SU-DHL-6 (cell line): ENCODE measurements around the gene LKAAEAR1.

ENCODE experiments used
- H2AFZ ChIP-seq: fragments of 200-600 bp; sonication (generic); 2 replicates; pipeline ENCODE4 v1.6.1; 2014; ENCODE audit warnings: low read depth, mild to moderate bottlenecking, moderate library complexity, mixed read lengths, antibody characterized with exemption, low read length; ENCODE audit not compliant: severe bottlenecking
- H3F3A ChIP-seq: fragments of 200-600 bp; shearing (Covaris generic); 2 replicates; pipeline ENCODE4 v1.6.0; 2016; ENCODE audit warnings: antibody characterized with exemption, mild to moderate bottlenecking; ENCODE audit not compliant: insufficient read depth
- H3K27ac ChIP-seq: fragments of 200-600 bp; sonication (generic); 2 replicates; pipeline ENCODE4 v1.5.1; 2016; ENCODE audit warnings: low read depth, mild to moderate bottlenecking, low read length, moderate library complexity, mixed read lengths
- H3K27me3 ChIP-seq: fragments of 200-600 bp; sonication (generic), shearing (Covaris generic); 2 replicates; pipeline ENCODE4 v1.6.0; 2014; ENCODE audit warnings: mild to moderate bottlenecking, low read length
- H3K36me3 ChIP-seq: fragments of 200-600 bp; sonication (generic); 2 replicates; pipeline ENCODE4 v1.6.1; 2014; ENCODE audit warnings: mild to moderate bottlenecking, low read length, mixed read lengths
- H3K4me2 ChIP-seq: fragments of 300-600, 200-600 bp; shearing (Covaris generic), sonication (generic); 2 replicates; pipeline ENCODE4 v1.6.0; 2014; ENCODE audit warnings: low read length, low read depth, mild to moderate bottlenecking; ENCODE audit not compliant: poor library complexity, severe bottlenecking
- H3K4me3 ChIP-seq: fragments of 200-600 bp; sonication (generic); 2 replicates; pipeline ENCODE4 v1.5.1; 2014; ENCODE audit warnings: antibody characterized with exemption, low read length, mild to moderate bottlenecking, mixed read lengths; ENCODE audit not compliant: insufficient read depth, poor library complexity, severe bottlenecking
- H3K79me2 ChIP-seq: fragments of 200-600 bp; sonication (generic); 2 replicates; pipeline ENCODE4 v1.6.1; 2014; ENCODE audit warnings: mild to moderate bottlenecking, low read length, moderate library complexity; ENCODE audit not compliant: insufficient read depth
- H3K9ac ChIP-seq: fragments of 200-600 bp; sonication (generic); 2 replicates; pipeline ENCODE4 v1.7.0; 2014; ENCODE audit warnings: mild to moderate bottlenecking, low read length
- H3K9me2 ChIP-seq: fragments of 200-600 bp; sonication (generic); replicated peaks from 2 replicates; pipeline ENCODE4 v1.6.1; 2014; ENCODE audit warnings: low read length; ENCODE audit not compliant: insufficient read depth
- H3K9me3 ChIP-seq: fragments of 200-600 bp; sonication (generic); 2 replicates; pipeline ENCODE4 v1.6.1; 2014; ENCODE audit warnings: low read length, mixed read lengths; ENCODE audit not compliant: insufficient read depth
- H4K20me1 ChIP-seq: fragments of 200-600 bp; sonication (generic); 2 replicates; pipeline ENCODE4 v1.6.1; 2014; ENCODE audit warnings: low read depth, mild to moderate bottlenecking, antibody characterized with exemption, low read length, moderate library complexity, mixed read lengths
- CTCF ChIP-seq: fragments of 200-600 bp; sonication (generic); IDR thresholded peaks from one replicate; pipeline ENCODE4 v1.5.1; 2017; ENCODE audit warnings: antibody characterized with exemption, mild to moderate bottlenecking, low read length, moderate library complexity; ENCODE audit not compliant: insufficient read depth, poor library complexity, severe bottlenecking
- EZH2phosphoT487 ChIP-seq: fragments of 200-600 bp; sonication (generic), shearing (Covaris generic); conservative IDR thresholded peaks from 2 replicates; pipeline ENCODE4 v1.6.1; 2018; ENCODE audit warnings: mild to moderate bottlenecking, antibody characterized with exemption, low read length, moderate library complexity, mixed read lengths

Gene LKAAEAR1

GRCh38 chr20:64101731-64102621 is 17.8 kb upstream of the LKAAEAR1 start:
- Histone ChIP-seq H4K20me1 (no peaks in the 10 kb centered on the region), H3K4me3 (peak overlapping the region; percentile 31), H3F3A (no peaks in the 10 kb centered on the region), H3K9me2 (no peaks in the 10 kb centered on the region), H3K27me3 (no peaks in the 10 kb centered on the region), H3K36me3 (no peaks in the 10 kb centered on the region), H3K9ac (peak overlapping the region; percentile 19; the same call in 1 of the 2 replicates), H3K9me3 (no peaks in the 10 kb centered on the region), H2AFZ (peak overlapping the region; percentile 44), H3K4me2 (peak overlapping the region; percentile 39), H3K79me2 (no peaks in the 10 kb centered on the region), H3K27ac (no peak overlapping the region)
- TF ChIP-seq CTCF (peak; percentile 70), EZH2phosphoT487 (no peak)

GRCh38 chr20:64100946-64101688 is 16.9 kb upstream of the LKAAEAR1 start:
- H3K27me3 ChIP-seq = no peaks in the 10 kb centered on the region
- no peaks in the 10 kb centered on the region for H4K20me1 ChIP-seq
- TF ChIP-seq CTCF (no peak), EZH2phosphoT487 (no peak)
- H3K27ac ChIP-seq = no peak overlapping the region
- no peaks in the 10 kb centered on the region for H3K36me3 ChIP-seq
- H3K4me2 ChIP-seq = no peak overlapping the region
- H3K9me3 ChIP-seq = no peaks in the 10 kb centered on the region
- no peaks in the 10 kb centered on the region for H3K79me2 ChIP-seq
- no peak overlapping the region for H3K4me3 ChIP-seq
- H3F3A ChIP-seq = no peaks in the 10 kb centered on the region
- no peak overlapping the region for H2AFZ ChIP-seq
- H3K9ac ChIP-seq = no peak overlapping the region; the same call in 1 of the 2 replicates
- H3K9me2 ChIP-seq = no peaks in the 10 kb centered on the region

GRCh38 chr20:64100566-64100888 is 16.3 kb upstream of the LKAAEAR1 start:
- Histone ChIP-seq H3K9ac (no peak overlapping the region), H2AFZ (peak overlapping the region; percentile 38), H3K27ac (peak overlapping the region; percentile 53), H3K36me3 (no peaks in the 10 kb centered on the region), H3F3A (no peaks in the 10 kb centered on the region), H3K27me3 (no peaks in the 10 kb centered on the region), H3K79me2 (no peaks in the 10 kb centered on the region), H4K20me1 (no peaks in the 10 kb centered on the region), H3K9me2 (no peaks in the 10 kb centered on the region), H3K4me3 (no peak overlapping the region), H3K9me3 (no peaks in the 10 kb centered on the region), H3K4me2 (peak overlapping the region; percentile 26)
- no peak for TF ChIP-seq EZH2phosphoT487
- no peak for TF ChIP-seq CTCF
